NCI-H1105 treated with DMSO at 0.1 percent for 48 hours (cell line): ENCODE measurements around the gene HHAT.
"Not testable (repeated sequence)": the region's sequence is repeated elsewhere in the genome, so short reads cannot be mapped to it uniquely, and the experiment has no call there.

ENCODE experiments used
- DNase-seq: peaks from one replicate; lab custom pipeline; 2025; lab: John Stamatoyannopoulos, UW

The HHAT gene

DNA sequence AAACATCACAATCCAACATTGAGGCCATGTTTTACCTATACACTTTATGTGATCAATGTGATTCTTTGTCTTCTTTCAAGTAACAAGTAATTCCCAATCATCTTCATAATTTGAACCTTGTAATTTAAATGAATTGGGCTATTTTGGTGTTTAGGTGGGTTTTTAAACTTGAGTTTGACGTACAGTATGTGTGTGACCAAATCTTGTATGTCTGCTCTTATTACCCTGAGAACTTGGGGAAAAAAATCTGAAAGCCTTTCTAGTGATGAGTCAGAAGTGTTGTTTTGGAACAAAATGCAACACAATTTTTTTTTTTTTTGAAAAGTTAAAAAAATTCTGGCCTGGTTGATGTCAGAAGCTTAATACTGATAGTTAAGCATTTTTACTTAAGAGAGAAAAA lies 68.5 kb downstream of the HHAT start:
- no peak for DNase-seq

DNA sequence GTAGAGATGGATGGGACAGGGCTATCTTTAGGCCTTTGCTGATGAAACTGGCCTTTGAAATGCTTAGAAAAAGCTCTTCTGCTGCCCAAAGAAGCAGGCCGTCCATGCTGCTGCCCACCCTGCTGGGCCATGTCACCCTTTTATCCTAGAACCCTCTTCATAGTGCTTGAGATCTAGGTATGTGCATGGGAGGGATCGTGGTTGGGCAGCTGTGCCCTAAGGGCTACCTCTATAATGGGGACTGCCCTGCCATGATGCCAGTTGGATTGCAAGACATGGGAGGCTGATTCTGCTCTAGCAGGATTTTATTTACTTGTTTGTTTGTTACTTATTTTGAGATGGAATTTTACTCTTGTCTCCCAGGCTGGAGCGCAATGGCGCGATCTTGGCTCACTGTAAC lies 69.0 kb downstream of the HHAT start:
- no peak for DNase-seq

DNA sequence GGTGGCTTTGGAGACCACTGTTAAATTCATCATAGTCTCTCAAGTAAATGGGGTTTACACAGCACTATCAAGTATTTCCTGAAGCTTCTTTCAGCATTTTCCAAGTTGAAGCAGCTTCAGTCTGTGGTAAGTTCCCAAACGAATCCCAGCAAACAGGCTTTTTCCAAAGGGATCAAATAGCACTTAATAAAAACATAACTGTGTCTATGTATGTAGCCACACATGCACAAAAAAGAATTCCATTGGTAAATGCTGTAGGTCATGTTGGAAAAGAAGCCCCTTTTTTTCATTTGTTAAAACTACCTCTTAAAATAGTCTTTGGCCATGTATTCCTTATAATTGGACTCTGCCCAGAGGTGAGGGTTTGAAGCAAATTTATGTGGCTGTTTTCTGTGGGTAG lies 69.8 kb downstream of the HHAT start:
- DNase-seq, result no peak

DNA sequence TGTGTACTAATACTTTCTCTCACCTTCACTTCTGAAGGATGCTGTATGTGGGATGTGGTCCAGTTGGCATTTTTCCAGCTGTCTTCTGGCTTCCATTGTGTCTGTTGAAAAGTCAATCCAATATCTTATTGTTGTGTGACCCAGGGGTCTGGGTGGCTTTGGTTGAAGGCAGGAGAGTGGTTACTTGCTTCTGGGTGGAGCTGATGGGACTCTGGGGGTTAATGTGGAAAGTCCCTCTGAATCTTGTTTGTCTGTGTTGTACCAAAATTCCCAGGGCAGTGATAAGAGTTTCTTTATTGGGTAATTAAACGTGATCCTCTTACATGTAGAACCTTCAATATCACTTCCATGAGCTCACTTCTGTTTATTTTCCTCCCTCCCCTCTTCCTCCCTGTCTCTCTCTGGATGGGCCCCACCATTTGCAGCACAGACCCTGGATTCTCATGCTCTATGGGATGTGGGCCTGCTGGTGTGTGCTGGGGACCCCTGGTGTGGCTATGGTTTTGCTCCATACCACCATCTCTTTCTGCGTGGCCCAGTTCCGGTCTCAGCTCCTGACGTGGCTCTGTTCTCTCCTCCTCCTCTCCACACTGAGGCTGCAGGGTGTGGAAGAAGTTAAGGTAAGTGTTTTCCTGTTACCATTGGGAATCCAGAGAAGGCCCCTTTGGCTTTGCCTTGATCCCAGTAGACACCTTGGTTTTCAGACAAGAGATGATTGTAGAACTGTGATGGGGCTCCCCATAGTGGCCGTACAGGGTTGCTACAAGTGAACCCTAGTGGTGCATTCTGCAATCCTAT lies 71.5 kb downstream of the HHAT start:
- DNase-seq, result peak; percentile 71

DNA sequence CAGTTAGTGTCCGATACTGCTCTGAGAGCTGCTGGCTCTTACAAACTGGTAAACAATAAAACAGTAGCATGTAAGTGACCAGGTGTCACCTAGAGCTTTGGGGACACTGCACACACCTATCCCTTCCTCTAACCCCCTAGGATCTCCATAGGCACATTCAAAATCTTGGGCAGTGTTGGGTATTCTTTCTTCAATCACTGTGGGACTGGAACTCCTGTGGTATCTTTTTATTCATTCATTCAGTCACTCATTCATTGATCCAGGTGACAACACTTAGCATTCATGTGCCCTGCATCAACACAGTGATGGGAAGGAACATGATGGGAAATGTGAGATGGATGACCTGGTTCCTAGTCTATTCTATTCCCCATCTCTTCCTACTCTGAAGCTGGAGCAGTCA lies 73.9 kb downstream of the HHAT start:
- no peak for DNase-seq

DNA sequence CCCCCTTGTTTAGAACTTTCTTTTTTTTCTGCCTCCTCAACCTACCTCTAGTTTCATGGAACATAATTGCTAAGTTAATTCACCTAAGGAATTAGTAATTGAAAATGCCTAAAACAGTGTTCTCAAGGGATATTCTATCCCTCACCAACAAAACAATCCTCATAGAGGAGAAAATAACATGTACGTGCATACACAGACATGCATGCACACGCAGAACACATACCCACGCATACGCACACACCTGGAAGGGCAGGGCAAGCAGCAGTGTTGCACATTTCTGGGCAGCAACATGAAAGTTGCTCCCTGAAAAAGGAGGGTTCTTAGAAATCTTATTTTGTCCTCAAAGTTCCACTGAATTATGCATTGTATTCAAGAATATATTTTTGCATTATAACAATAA lies 76.6 kb downstream of the HHAT start:
- no peak for DNase-seq

DNA sequence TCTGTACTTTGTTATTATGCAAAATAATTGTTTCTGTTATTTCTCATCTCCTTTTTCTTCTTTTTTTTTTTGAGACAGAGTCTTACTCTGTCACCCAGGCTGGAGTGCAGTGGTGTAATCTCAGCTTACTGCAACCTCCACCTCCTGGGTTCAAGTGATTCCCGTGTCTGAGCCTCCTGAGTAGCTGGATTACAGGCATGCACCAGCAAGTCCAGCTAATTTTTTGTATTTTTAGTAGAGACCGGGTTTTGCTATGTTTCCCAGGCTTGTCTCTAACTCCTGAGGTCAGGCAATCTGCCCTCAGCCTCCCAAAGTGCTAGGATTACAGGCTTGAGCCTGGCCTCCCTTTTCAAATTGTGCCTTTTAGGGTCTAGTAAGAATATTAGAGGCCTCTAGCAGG lies 77.6 kb downstream of the HHAT start:
- DNase-seq, result not testable (repeated sequence)

DNA sequence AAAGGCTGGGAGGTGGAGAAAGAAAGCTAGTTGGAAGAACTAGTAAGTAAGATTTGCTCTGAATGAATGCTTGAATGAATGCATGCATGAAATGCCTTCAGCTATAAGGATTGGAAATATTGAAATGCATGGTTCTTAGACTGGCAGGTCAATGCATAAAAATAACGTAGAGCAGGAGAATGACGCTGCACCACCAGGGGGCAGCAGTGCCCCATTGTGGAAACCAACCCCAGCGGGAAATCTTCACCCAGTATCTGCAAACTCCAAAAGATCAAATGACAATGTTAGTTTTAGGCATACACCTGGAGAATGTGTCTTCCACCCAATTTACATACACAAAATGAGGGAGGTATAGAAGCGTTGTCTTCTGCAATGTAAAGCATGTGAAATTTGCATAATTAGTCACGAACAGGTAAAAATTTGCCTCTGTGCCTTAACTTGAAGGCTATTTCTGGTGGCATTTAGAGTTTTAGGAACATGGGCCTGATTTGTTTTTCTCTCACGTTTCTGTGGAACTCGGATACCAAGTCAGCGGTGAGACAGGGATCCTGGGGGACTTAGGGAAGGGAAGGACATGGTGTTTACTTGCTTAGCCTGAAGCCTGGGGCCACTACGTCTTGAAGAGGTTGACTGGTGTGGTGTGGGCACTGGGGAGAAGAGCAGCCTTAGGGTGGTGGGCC lies 78.6 kb downstream of the HHAT start:
- peak; percentile 71 for DNase-seq

DNA sequence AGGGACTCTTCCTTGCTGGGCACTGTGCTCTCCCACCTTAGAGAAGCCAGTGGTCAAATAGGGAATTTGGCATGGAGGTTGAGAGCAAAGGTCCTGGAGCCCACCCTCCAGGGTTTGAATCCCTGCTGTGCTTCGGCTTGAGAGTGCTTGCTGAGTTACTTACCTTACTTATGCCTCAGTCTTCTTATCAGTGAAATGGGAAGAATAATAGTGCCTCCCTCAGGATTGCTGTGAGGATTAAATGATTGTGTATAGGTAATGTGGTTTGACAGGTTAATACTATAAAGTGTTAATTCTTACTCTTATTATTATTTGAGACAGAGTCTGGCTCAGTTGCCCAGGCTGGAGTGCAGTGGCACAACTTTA lies 79.2 kb downstream of the HHAT start:
- DNase-seq, result no peak

DNA sequence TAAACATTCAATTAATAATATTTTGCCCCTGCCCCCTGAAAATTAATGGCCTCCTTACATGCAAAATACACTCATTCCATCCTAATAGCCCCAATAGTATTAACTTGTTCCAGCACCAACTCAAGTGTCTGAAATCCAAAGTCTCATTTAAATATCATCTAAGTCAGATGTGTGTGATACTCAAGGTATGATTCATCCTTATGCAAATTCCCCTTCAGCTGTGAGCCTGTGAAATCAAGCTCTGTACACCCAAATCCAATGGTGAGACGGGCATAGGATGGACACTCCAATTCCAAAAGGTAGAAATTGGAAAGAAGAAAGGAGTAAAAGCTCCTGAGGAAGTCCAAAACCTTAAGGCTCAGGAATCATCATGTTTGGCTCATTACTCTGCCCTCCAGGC lies 83.5 kb downstream of the HHAT start:
- no peak for DNase-seq

DNA sequence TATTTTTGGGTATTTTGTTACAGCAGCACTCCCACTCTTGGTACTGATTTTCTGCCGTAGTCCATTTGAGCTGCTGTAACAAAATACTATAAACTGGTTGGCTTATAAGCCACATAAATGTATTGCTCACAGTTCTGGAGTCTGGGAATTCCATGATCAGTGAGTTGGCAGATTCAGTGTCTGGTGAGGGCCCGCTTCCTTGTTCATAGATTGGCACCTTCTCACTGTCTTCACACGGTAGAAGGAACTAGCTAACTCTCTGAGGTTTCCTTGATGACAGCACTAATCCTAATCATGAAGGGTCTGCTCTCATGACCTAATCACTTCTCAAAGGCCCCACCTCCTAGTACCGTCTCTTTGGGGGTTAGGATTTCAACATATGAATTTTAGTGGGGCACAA lies 85.2 kb downstream of the HHAT start:
- DNase-seq, result no peak

DNA sequence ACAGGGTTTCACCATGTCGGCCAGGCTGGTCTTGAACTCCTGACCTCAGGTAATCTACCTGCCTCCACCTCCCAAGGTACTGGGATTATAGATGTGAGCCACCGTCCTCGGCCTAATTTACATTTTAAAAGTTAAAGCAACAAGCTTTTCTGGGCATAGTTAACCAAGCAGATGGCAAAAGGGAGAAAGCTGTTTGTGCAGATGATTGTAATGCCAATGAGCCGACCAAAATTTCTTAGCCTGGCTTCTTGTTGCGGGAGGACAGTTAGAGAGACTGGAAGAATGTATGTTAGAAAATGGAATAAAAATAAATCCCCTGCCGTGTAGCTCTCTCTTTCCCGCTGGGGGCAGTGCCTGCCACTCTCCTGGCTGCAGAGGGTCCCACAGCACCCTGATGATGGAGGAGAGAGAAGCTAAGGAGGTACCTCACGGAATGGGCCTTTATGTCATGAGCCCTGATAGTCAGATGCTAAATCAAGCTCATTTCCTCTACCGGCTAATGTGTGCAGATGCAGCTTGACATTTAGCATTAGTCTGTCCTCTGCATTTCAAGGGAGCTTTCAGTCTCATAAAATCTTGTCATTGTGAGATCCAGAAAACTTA lies 87.2 kb downstream of the HHAT start:
- DNase-seq, result no peak

DNA sequence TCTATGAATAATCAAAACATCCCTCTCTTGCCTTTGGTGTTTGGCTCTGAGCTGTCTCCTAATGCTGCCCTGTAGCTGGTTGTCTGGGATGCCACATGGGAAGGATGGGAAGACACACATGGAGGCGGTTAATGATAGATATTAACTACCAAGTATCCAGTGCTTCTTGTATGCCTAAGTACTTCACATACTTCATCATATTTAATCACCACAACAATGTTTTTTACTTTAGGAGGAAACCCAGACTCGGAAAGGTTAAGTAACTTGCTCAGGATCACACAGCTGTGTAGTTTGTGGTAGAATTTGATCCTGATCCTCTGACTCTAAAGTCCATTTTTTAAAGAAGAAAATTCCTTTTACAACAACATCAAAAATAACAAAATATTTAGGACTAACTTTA lies 88.0 kb downstream of the HHAT start:
- no peak for DNase-seq

DNA sequence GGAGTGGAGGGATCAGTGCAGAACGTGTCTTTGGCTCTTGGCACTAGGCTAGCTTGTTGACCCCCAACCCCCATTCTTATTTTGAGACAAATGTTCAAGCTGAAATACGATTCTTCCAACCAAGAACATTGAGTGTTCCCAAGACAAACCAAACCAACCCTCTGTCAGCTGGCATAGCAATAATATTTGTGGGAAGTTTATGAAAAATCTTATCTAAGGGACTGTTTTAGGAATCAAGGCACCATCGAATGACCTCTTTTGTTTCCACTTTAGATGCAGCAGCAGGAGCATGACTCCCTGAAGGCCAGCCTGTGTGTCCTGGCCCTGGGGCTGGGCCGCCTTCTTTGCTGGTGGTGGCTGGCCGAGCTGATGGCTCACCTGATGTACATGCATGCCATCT lies 89.2 kb downstream of the HHAT start:
- DNase-seq, result no peak

DNA sequence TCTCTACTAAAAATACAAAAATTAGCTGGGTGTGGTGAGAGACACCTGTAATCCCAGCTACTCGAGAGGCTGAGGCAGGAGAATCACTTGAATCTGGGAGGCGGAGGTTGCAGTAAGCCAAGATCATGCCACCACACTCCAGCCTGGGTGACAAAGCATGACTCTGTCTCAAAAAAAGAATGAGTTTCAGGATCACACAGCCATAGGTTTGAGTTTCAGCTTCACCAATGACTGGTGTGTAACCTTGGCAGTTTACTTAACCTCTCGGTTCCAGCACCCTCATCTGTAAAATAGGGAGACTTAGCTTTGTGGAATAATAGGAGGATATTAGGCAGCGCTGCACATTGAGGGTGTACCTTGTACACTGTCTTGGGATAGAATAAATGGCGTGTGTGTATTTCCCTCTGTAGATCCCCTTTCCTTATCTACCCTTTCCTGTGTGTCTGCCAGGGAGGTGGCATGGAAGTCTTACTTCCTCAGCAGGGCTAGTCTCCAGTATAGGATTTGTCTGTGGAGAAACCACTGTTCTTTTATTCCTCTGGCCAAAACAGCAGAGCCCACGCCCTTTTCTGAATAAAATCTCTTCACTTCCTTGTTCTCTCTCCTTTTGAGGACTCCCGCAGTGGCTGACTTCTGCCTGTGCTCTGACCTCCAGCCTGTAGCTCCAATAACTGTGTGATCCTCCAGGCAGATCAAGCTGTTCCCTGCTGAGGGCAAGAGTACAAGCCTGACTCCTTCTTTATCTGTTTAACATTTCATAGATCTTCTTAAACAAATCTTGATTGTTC lies 90.4 kb downstream of the HHAT start:
- DNase-seq, result no peak

DNA sequence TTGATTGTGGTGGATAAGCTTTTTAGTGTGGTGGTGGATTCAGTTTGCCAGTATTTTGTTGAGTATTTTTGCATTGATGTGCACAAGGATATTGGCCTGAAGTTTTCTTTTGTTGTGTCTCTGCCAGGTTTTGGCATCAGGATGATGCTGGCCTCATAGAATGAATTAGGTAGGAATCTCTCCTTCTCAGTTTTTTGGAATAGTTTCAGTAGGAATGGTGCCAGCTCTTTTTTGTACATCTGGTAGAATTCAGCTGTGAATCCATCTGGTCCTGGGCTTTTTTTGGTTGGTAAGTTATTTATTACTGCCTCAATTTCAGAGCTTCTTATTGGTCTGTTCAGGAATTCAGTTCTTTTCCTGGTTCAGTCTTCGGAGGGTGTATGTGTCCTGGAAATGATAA lies 98.0 kb downstream of the HHAT start:
- not testable (repeated sequence) for DNase-seq

DNA sequence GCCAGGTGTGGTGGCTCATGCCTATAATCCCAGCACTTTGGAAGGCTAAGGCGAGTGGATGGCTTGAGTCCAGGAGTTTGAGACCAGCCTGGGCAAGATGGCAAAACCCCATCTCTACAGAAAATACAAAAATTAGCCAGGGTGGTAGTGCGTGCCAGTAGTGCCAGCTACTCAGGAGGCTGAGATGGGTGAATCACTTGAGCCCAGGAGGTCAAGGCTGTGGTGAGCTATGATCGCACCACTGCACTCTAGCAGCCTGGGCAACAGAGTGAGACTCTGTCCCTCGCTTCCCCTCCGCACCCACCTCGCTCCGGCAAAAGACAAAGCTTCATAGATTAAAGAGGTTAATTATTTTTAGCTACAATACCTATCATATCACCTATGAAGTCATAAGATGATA lies 100.0 kb downstream of the HHAT start:
- DNase-seq, result no peak

DNA sequence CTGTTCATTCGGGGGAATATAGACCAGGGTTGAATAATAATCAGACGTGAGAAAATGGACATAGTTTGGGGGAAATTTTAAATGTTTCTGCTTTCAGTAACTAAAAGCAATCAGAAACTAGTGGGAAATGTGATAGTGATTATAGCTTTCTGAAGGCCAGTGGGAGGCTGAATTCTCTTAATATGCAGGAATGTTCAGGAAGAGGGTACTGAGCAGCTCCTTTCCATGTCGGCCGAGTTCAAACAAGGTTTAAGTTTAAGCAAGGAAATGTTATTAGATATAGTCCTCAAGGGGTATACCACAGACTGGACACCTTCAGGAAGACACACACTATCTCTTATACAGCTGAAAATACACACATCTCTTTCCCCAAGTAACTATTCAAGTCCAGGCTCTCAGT lies 105.5 kb downstream of the HHAT start:
- DNase-seq, result no peak

DNA sequence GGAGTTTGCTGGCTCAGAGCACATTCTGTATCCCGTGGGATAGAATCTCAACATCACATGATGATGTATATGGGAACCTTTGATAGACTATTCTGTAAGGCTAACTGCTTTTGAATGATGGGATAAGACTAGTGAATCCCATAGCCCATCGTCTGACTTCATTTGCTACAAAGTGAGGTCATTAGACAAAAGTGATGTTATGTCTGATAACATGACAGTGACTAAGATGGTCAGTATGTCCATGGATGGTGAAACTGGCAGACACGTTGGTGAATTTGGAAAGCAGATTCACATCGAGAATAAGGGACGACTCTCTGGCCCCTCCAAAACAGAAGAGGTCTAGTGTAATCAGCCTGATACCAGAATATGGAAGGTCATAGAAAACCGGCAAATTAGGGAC lies 108.4 kb downstream of the HHAT start:
- no peak for DNase-seq

DNA sequence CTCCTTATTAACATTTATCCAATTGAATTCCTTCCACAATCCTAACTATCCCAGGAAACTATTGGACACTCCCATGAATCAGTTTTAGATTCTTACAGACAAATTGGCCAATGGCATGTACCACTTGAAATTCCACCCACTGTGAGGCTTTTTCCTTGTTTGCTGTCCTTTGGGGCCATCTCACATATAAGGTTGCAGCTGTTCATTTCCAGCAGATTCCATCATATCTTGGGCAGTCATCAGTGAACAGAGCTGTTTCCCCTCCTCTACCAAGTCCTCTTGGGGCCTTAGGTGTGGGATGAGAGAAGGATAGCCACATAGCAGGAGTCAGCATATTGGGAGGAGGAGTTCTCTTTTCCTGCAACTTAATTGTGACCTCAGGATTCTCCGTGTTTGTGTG lies 109.1 kb downstream of the HHAT start:
- no peak for DNase-seq

DNA sequence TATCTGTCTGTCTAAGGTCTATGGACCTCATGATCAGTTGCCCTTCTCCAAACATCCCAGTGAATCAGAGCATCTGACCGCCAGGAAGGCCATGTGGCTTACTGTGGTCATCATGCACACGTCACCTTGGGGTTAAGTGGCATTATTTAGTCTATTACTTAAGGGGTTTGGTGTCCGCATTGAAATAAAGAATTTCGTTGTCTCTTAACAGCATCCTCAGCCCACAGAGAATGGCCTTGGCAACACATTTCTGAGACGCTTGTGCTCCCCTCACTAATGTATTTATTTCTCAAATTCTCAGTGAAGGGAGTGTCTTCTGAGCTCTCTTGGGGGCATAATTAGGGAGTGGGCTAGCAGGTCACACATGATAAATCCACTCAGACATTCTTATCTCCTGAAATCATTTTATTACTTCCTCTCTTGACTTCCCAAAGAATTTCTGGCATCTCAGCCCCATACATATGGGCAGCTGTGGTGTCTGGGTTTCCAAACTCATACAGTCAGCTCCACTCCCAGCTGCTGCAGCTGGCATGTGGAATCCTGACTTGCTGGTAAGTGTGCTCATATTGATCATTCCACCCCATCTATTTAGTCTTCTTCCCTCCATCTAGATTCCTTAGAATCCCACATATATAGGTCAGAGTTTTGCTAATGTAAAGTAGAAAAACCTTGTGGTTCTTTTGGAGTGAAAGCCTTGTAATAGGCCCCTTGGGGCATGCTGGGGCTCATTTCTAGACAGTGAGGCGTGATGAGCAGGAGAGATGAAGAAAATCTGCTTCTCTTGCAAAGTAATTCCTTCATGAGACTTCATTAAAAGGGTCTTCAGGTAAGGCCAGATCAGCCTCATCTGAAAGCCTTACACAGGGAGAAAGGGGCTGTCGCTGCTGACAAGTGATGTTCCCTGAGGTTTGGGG lies 110.5 kb downstream of the HHAT start:
- DNase-seq, result no peak

DNA sequence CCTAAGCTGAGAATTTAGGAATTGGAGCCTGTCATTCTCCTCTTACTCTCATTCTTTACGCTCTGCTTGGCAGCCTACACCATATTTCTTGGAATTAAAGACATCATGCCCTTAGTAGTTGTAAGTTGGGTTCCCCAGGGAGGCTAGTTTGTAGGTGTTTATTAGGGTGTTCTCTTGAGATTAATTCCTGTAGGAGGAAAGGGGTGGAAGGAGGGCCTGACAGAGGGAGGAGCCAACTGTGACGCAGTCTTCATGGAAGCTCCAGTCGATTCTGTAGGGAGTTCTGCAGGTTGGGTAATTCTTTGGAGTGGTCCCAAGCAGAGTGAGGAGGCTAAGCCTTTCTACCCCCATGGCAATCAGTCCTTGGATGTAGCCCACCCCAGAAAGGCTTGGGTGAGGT lies 111.4 kb downstream of the HHAT start:
- no peak for DNase-seq
